ENCODE measurements around the gene HIPK4.

DNA sequence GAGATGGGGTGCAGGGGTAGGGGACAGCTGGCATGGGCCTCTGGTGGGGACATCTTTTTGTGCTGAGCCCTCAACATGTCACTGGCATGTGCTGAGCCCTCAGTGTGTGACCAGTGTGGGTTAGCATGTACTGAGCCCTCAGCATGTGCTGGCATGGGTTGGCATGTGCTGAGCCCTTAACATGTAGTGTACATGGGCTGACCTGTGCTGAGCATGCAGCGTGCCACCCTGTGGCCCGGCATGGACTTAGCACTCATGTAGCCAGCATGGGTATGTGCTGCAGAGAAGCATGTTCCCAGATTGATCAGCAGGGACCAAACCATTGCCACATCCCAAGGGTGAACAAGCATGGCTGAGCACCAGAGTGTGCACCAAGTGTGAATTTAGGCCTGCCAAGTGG, 11.5 kb downstream of the HIPK4 start:
- TF ChIP-seq POLR2A (IDR thresholded peaks at IDR 0.05; ENCODE audit: borderline replicate concordance, extremely low read depth, insufficient read depth, insufficient read length) (no peak), CTCF (IDR thresholded peaks at IDR 0.05 in 2 of 3, conservative IDR thresholded peaks at IDR 0.05 in 1 of 3; ENCODE audit: borderline replicate concordance in 1 of 3, insufficient read depth in 1 of 3, low read depth in 2 of 3, low read length in 2 of 3) (no peak), ZNF274 (IDR thresholded peaks at IDR 0.05; ENCODE audit: low read depth, low read length) (no peak), ATF3 (IDR thresholded peaks at IDR 0.05) (no peak), RAD21 (IDR thresholded peaks at IDR 0.05; ENCODE audit: low read depth) (no peak), EZH2 (IDR thresholded peaks at IDR 0.05) (no peak), CEBPB (IDR thresholded peaks at IDR 0.05; ENCODE audit: low read depth) (no peak), ELF1 (IDR thresholded peaks at IDR 0.05; ENCODE audit: borderline replicate concordance, low read depth) (no peak), YY1 (IDR thresholded peaks at IDR 0.05; ENCODE audit: extremely low read depth, insufficient replicate concordance, low read depth, low read length) (no peak)

All from HCT116 (cell line).